K562 (cell line): Measurements from ENCODE around the gene COL8A2.

Source experiments
- CTCF ChIP-seq, 3 experiments: IDR thresholded peaks in 2 of 3; conservative IDR thresholded peaks in 1 of 3; 2 replicates each; pipeline ENCODE4 v1.5.1; 2011 to 2012; ENCODE audit warnings: low read length in 3 of 3, mild to moderate bottlenecking in 3 of 3, control low read depth in 2 of 3, improper control_type of control experiment in 1 of 3, inconsistent platforms in 1 of 3, low read depth in 1 of 3, mixed read lengths in 1 of 3, moderate library complexity in 1 of 3; ENCODE audit not compliant: insufficient read depth in 2 of 3
- FOXK1 ChIP-seq: sonication (generic); formaldehyde crosslinking; IDR thresholded peaks from 2 replicates; pipeline ENCODE4 v1.8.0; 2022; ENCODE audit warnings: missing genetic modification reagents, mild to moderate bottlenecking, borderline replicate concordance
- JUNB ChIP-seq: fragments of 450-650 bp; formaldehyde crosslinking; conservative IDR thresholded peaks from 2 replicates; pipeline ENCODE4 v1.4.0; 2020; ENCODE audit warnings: mild to moderate bottlenecking
- MYNN ChIP-seq, 2 experiments: sonication (generic); formaldehyde crosslinking in 1 of 2; IDR thresholded peaks; 2 replicates each; pipeline versions ENCODE4 v1.5.0 to v1.6.1; 2016 to 2020; ENCODE audit warnings: antibody characterized with exemption in 1 of 2, missing genetic modification reagents in 1 of 2
- ZBTB8A ChIP-seq: fragments of 450-650 bp; IDR thresholded peaks from 2 replicates; pipeline ENCODE4 v1.6.1; 2018; ENCODE audit warnings: mild to moderate bottlenecking, moderate library complexity; ENCODE audit not compliant: partially characterized antibody

- TF ChIP-seq MYNN (IDR thresholded peaks at IDR 0.05) (no peak), MYNN (CRISPR knock-in tag; IDR thresholded peaks at IDR 0.05) (no peak), JUNB (CRISPR knock-in tag) (no peak), CTCF (IDR thresholded peaks at IDR 0.05 in 2 of 3, conservative IDR thresholded peaks at IDR 0.05 in 1 of 3; ENCODE audit: insufficient read depth in 2 of 3, low read depth in 1 of 3, low read length in 3 of 3) (no peak), ZBTB8A (no peak), FOXK1 (CRISPR knock-in tag) (no peak)
These were observed 47.2 kb upstream of the COL8A2 start for GRCh38 chr1:36172017-36172747.
